Activated CD8-positive, alpha-beta T cell treated with anti-CD3 and anti-CD28 coated beads for 36 hours (primary cell): ENCODE results near the gene UTP4. TPM values are rescaled to one million over a fixed set of nuclear protein-coding genes. Genes with fewer than 3 reads are reported as not detected.
A peak's percentile ranks its signal among the peaks of the same experiment; 100 is the strongest.
"Not testable (repeated sequence)": the region's sequence is repeated elsewhere in the genome, so short reads cannot be mapped to it uniquely, and the experiment has no call there.

Experiments used
- ATAC-seq: fragments of 200-7000 bp; cut with Tn5 transposase; one replicate; pipeline ENCODE4 v1.10.0; 2021; ENCODE audit warnings: mild to moderate bottlenecking, moderate library complexity
- CTCF ChIA-PET: fragments of 350-600 bp; sonication (Branson Sonifier 250); formaldehyde crosslinking; loops from one replicate; lab custom pipeline; 2021; ENCODE audit warnings: antibody characterized with exemption; lab: Charles Lee
- POLR2A ChIA-PET: fragments of 350-600 bp; sonication (Branson Sonifier 250); formaldehyde crosslinking; loops from one replicate; lab custom pipeline; 2021; ENCODE audit warnings: antibody characterized with exemption; lab: Charles Lee
- DNase-seq: peaks from one replicate; pipeline ENCODE4 v3.0.0-alpha.2; 2020
- H3K27ac Mint-ChIP-seq: one replicate; pipeline ENCODE4 v1.8.0; 2021; ENCODE audit warnings: mild to moderate bottlenecking, mixed read lengths
- H3K27me3 Mint-ChIP-seq: one replicate; pipeline ENCODE4 v1.8.0; 2021; ENCODE audit warnings: mixed read lengths
- H3K36me3 Mint-ChIP-seq: one replicate; pipeline ENCODE4 v1.8.0; 2021; ENCODE audit warnings: low read depth, mixed read lengths
- H3K4me1 Mint-ChIP-seq: one replicate; pipeline ENCODE4 v1.8.0; 2021; ENCODE audit warnings: low read depth, mixed read lengths
- H3K4me3 Mint-ChIP-seq: one replicate; pipeline ENCODE4 v1.8.0; 2021; ENCODE audit warnings: mild to moderate bottlenecking, moderate library complexity, mixed read lengths
- H3K9me3 Mint-ChIP-seq: one replicate; pipeline ENCODE4 v1.8.0; 2021; ENCODE audit warnings: mixed read lengths
- CTCF ChIP-seq: fragments of 200-600 bp; IDR thresholded peaks from one replicate; pipeline ENCODE4 v1.8.0; 2022; ENCODE audit warnings: antibody characterized with exemption, mild to moderate bottlenecking
- intact Hi-C: fragments of 100-400 bp; cut with micrococcal nuclease; formaldehyde crosslinking; loops from one replicate; pipeline ENCODE4 v1.10.0; 2022
- total RNA-seq, 2 experiments: library from RNA; stranded (reverse); gene quantifications; one replicate each; pipeline ENCODE4 v1.2.3, GENCODE V29; 2021

UTP4 gene
- total RNA-seq, 2 experiments from 2014 or later = 112 to 121 TPM

GRCh38 chr16:69133373-69133954 lies 1.0 kb downstream of the UTP4 start:
- POLR2A ChIA-PET = interaction anchor here (0.6 to 3.2 kb wide), 17 partner anchors 9 to 287 kb away, joined by 3 to 21 read pairs (median 4); partner anchors contain the start of genes HAS3 and SNTB2
- CTCF ChIA-PET = interaction anchor here (0.9 to 2.6 kb wide), 7 partner anchors 9 to 605 kb away, joined by 3 to 17 read pairs (median 4); no protein-coding TSS in a partner anchor
- Mint-ChIP-seq H3K4me1 (peaks cover 50% of the 10 kb centered on the region), H3K9me3 (no peaks in the 10 kb centered on the region), H3K36me3 (peaks cover 55% of the 10 kb centered on the region), H3K4me3 (peak overlapping the region; percentile 88), H3K27ac (peak overlapping the region; percentile 93), H3K27me3 (no peaks in the 10 kb centered on the region)
- intact Hi-C loops = loop anchor here (5.0 kb wide), 1 partner anchor 291 kb away; the partner anchor contains the start of gene TANGO6
- DNase-seq (no peak), ATAC-seq (no peak)
- no peak for TF ChIP-seq CTCF

GRCh38 chr16:69138608-69139007 lies 6.2 kb downstream of the UTP4 start:
- CTCF ChIA-PET = no interaction called here
- intact Hi-C loops = no loop called here
- no peaks in the 10 kb centered on the region for H3K9me3 Mint-ChIP-seq
- H3K27ac Mint-ChIP-seq = no peak overlapping the region
- no peak for TF ChIP-seq CTCF
- H3K27me3 Mint-ChIP-seq = no peaks in the 10 kb centered on the region
- DNase-seq = no peak
- H3K4me1 Mint-ChIP-seq = peaks cover 34% of the 10 kb centered on the region
- ATAC-seq = no peak
- H3K36me3 Mint-ChIP-seq = peaks cover 71% of the 10 kb centered on the region
- POLR2A ChIA-PET = no interaction called here
- H3K4me3 Mint-ChIP-seq = no peak overlapping the region

GRCh38 chr16:69139464-69139863 lies 7.0 kb downstream of the UTP4 start:
- ATAC-seq, DNase-seq, H3K27ac Mint-ChIP-seq, H3K4me3 Mint-ChIP-seq, H3K9me3 Mint-ChIP-seq, intact Hi-C loops, H3K27me3 Mint-ChIP-seq: not testable (repeated sequence)
- H3K36me3 Mint-ChIP-seq = peaks cover 67% of the 10 kb centered on the region
- ChIA-PET POLR2A (interaction anchor here (1.3 kb wide), 1 partner anchor 25 kb away, joined by 3 read pairs; no protein-coding TSS in a partner anchor), CTCF (interaction anchor here (1.1 to 1.4 kb wide), 3 partner anchors 9 to 257 kb away, joined by 3 to 5 read pairs (median 3); no protein-coding TSS in a partner anchor)
- peaks cover 25% of the 10 kb centered on the region for H3K4me1 Mint-ChIP-seq

GRCh38 chr16:69141014-69141413 lies 8.6 kb downstream of the UTP4 start:
- ChIA-PET CTCF (interaction anchor here (1.3 to 1.4 kb wide), 2 partner anchors 9 to 12 kb away, joined by 3 read pairs; no protein-coding TSS in a partner anchor), POLR2A (interaction anchor here (0.8 kb wide), 1 partner anchor 164 kb away, joined by 3 read pairs; no protein-coding TSS in a partner anchor)
- H3K4me1 Mint-ChIP-seq = peaks cover 18% of the 10 kb centered on the region
- peaks cover 70% of the 10 kb centered on the region for H3K36me3 Mint-ChIP-seq
- no peaks in the 10 kb centered on the region for H3K27me3 Mint-ChIP-seq
- DNase-seq (no peak), ATAC-seq (no peak)
- no peaks in the 10 kb centered on the region for H3K9me3 Mint-ChIP-seq
- H3K27ac Mint-ChIP-seq = no peak overlapping the region
- no peak for TF ChIP-seq CTCF
- no peak overlapping the region for H3K4me3 Mint-ChIP-seq
- intact Hi-C loops = no loop called here

- Mint-ChIP-seq H3K36me3 (peaks cover 66% of the 10 kb centered on the region), H3K27me3 (no peaks in the 10 kb centered on the region), H3K27ac (no peak overlapping the region), H3K4me1 (peaks cover 9% of the 10 kb centered on the region), H3K9me3 (no peaks in the 10 kb centered on the region), H3K4me3 (no peak overlapping the region)
- intact Hi-C loops = no loop called here
- ATAC-seq (no peak), DNase-seq (no peak)
- no peak for TF ChIP-seq CTCF
- POLR2A ChIA-PET = interaction anchor here (0.8 to 1.6 kb wide), 2 partner anchors 9 to 16 kb away, joined by 3 to 4 read pairs; no protein-coding TSS in a partner anchor
- CTCF ChIA-PET = interaction anchor here (0.8 to 1.3 kb wide), 2 partner anchors 11 to 551 kb away, joined by 3 read pairs; no protein-coding TSS in a partner anchor
Measured at GRCh38 chr16:69141936-69142335, 9.5 kb downstream of the UTP4 start.
